Omental fat pad (tissue), 4 donors: ENCODE data around the gene TOX2. TPM values are rescaled to one million over a fixed set of nuclear protein-coding genes. Genes with fewer than 3 reads are reported as not detected.

Experiments used
- ATAC-seq: fragments of 150-250 bp; one replicate; pipeline ENCODE4 v1.9.1; 2016; ENCODE audit warnings: mild to moderate bottlenecking, moderate library complexity; ENCODE audit not compliant: low FRiP score
- DNase-seq: peaks from one replicate; pipeline ENCODE4 v3.0.0-alpha.2; 2019; ENCODE audit warnings: low spot score
- CTCF ChIP-seq, 3 donors: fragments of 450-650 bp; IDR thresholded peaks; one replicate each; pipeline ENCODE4 v1.5.1; 2016 to 2017; ENCODE audit warnings: antibody characterized with exemption in 3 of 3, mild to moderate bottlenecking in 3 of 3, moderate library complexity in 2 of 3
- total RNA-seq, 4 donors: library from RNA; depleted of rRNA; stranded (reverse); fragments of >200 nt; gene quantifications; one replicate each; pipeline ENCODE4 v1.1.0, GENCODE V29; 2016

TOX2 gene
- total RNA-seq, 4 donors from 2014 or later: 0.44 to 7.1 (median 1.0) TPM

GRCh38 chr20:43899274-43900120, 15.2 kb upstream of the TOX2 start:
- ATAC-seq (peak; percentile 14), DNase-seq (no peak)
- no peak for TF ChIP-seq CTCF (IDR thresholded peaks at IDR 0.05)

GRCh38 chr20:43900121-43900466, 14.6 kb upstream of the TOX2 start:
- ATAC-seq: peak; percentile 28
- DNase-seq: no peak
- no peak for TF ChIP-seq CTCF (IDR thresholded peaks at IDR 0.05)

- no peak for DNase-seq
- no peak for TF ChIP-seq CTCF (IDR thresholded peaks at IDR 0.05)
- no peak for ATAC-seq
These were observed 14.2 kb upstream of the TOX2 start for GRCh38 chr20:43900496-43900895.

- TF ChIP-seq CTCF (IDR thresholded peaks at IDR 0.05): no peak
These were observed 13.4 kb upstream of the TOX2 start for GRCh38 chr20:43901296-43901695.

GRCh38 chr20:43903953-43904826, 10.5 kb upstream of the TOX2 start:
- ATAC-seq: no peak
- no peak for DNase-seq
- TF ChIP-seq CTCF (IDR thresholded peaks at IDR 0.05): no peak

More at GRCh38 chr20:43901296-43901695, 13.4 kb upstream of the TOX2 start:
- ATAC-seq (no peak), DNase-seq (no peak)

- DNase-seq (no peak), ATAC-seq (no peak)
- TF ChIP-seq CTCF (IDR thresholded peaks at IDR 0.05): no peak
These were observed 9.8 kb upstream of the TOX2 start for GRCh38 chr20:43904827-43905177.
